Breast epithelium (tissue), 4 donors: Measurements from ENCODE around the gene TST. TPM values are rescaled to one million over a fixed set of nuclear protein-coding genes. Genes with fewer than 3 reads are reported as not detected.

ENCODE experiments used
- DNase-seq, 2 donors: peaks; one replicate each; pipeline ENCODE4 v3.0.0-alpha.2; 2019; ENCODE audit warnings: low spot score in 2 of 2
- H3K27ac ChIP-seq, 2 donors: fragments of 200-600 bp; sonication (generic) in 1 of 2; one replicate each; pipeline ENCODE4 v1.5.1; 2016 to 2019; ENCODE audit warnings: mild to moderate bottlenecking in 1 of 2
- H3K27me3 ChIP-seq, 2 donors: fragments of 200-600 bp; sonication (generic) in 1 of 2; one replicate each; pipeline versions ENCODE4 v1.5.1 to v1.6.0; 2017 to 2019; ENCODE audit warnings: control low read depth in 1 of 2, mild to moderate bottlenecking in 1 of 2
- H3K36me3 ChIP-seq: fragments of 200-600 bp; one replicate; pipeline ENCODE4 v1.5.1; 2019
- H3K4me1 ChIP-seq, 2 donors: fragments of 200-600 bp; sonication (generic); one replicate each; pipeline ENCODE4 v1.5.1; 2016 to 2019; ENCODE audit warnings: control low read depth in 1 of 2
- H3K4me3 ChIP-seq, 3 donors: fragments of 200-600 bp; sonication (generic); 1 replicate in 2 of 3; 2 replicates in 1 of 3; pipeline ENCODE4 v1.5.1; 2016 to 2019; ENCODE audit warnings: mild to moderate bottlenecking in 3 of 3, moderate library complexity in 2 of 3
- H3K9me3 ChIP-seq, 2 donors: fragments of 200-600 bp; sonication (generic) in 1 of 2; one replicate each; pipeline ENCODE4 v1.5.1; 2016 to 2019; ENCODE audit warnings: control low read depth in 1 of 2
- CTCF ChIP-seq, 3 donors: fragments of 450-650 bp; IDR thresholded peaks; one replicate each; pipeline ENCODE4 v1.5.1; 2016 to 2017; ENCODE audit warnings: antibody characterized with exemption in 3 of 3, mild to moderate bottlenecking in 3 of 3, moderate library complexity in 3 of 3
- POLR2A ChIP-seq: fragments of 450-650 bp; IDR thresholded peaks from one replicate; pipeline ENCODE4 v1.6.1; 2016; ENCODE audit warnings: antibody characterized with exemption, mild to moderate bottlenecking, moderate library complexity
- POLR2AphosphoS5 ChIP-seq, 3 donors: sonication (generic); formaldehyde crosslinking; IDR thresholded peaks; one replicate each; pipeline ENCODE4 v1.6.1; 2017; ENCODE audit warnings: antibody characterized with exemption in 3 of 3
- intact Hi-C: fragments of 100-400 bp; cut with DNase I; formaldehyde crosslinking; loops from one replicate; pipeline ENCODE4 v1.15.1; 2023; ENCODE audit warnings: low total_unique reads
- total RNA-seq, 3 donors: library from RNA; depleted of rRNA; stranded (reverse); fragments of >200 nt; gene quantifications; one replicate each; pipeline ENCODE4 v1.1.0, GENCODE V29; 2016

The TST gene
- total RNA-seq, 3 donors from 2014 or later, result 51.1 to 68.0 (median 60.2) TPM

GRCh38 chr22:36968249-36968964 lies 50.8 kb downstream of the TST start:
- intact Hi-C loops, result no loop called here
- H3K9me3 ChIP-seq, result no peaks in the 10 kb centered on the region

GRCh38 chr22:36966851-36967540 lies 52.3 kb downstream of the TST start:
- intact Hi-C loops, result no loop called here
- H3K9me3 ChIP-seq, result no peaks in the 10 kb centered on the region
- no peaks in the 10 kb centered on the region for H3K27me3 ChIP-seq
- DNase-seq, result no peak
- no peaks in the 10 kb centered on the region for H3K4me1 ChIP-seq
- no peak overlapping the region for H3K4me3 ChIP-seq
- H3K36me3 ChIP-seq, result no peaks in the 10 kb centered on the region
- TF ChIP-seq POLR2AphosphoS5 (IDR thresholded peaks at IDR 0.05) (no peak), POLR2A (no peak), CTCF (IDR thresholded peaks at IDR 0.05) (no peak)
- H3K27ac ChIP-seq, result no peak overlapping the region

More at GRCh38 chr22:36968249-36968964, 50.8 kb downstream of the TST start:
- Histone ChIP-seq H3K4me3 (no peak overlapping the region), H3K4me1 (no peaks in the 10 kb centered on the region), H3K36me3 (no peaks in the 10 kb centered on the region), H3K27me3 (no peaks in the 10 kb centered on the region), H3K27ac (no peak overlapping the region)
- TF ChIP-seq POLR2A (no peak), POLR2AphosphoS5 (IDR thresholded peaks at IDR 0.05) (no peak), CTCF (IDR thresholded peaks at IDR 0.05) (no peak)
- no peak for DNase-seq

- Histone ChIP-seq H3K27me3 (no peaks in the 10 kb centered on the region), H3K27ac (no peak overlapping the region), H3K36me3 (no peaks in the 10 kb centered on the region), H3K4me1 (no peaks in the 10 kb centered on the region), H3K4me3 (no peak overlapping the region), H3K9me3 (no peaks in the 10 kb centered on the region)
- DNase-seq, result no peak
- intact Hi-C loops, result no loop called here
- TF ChIP-seq POLR2A (no peak), POLR2AphosphoS5 (IDR thresholded peaks at IDR 0.05) (no peak), CTCF (IDR thresholded peaks at IDR 0.05) (no peak)
These were observed 53.6 kb downstream of the TST start for GRCh38 chr22:36965696-36966095.

- TF ChIP-seq CTCF (IDR thresholded peaks at IDR 0.05) (no peak), POLR2A (no peak), POLR2AphosphoS5 (IDR thresholded peaks at IDR 0.05) (no peak)
- no peak for DNase-seq
- Histone ChIP-seq H3K9me3 (no peaks in the 10 kb centered on the region), H3K36me3 (no peaks in the 10 kb centered on the region), H3K27ac (no peak overlapping the region), H3K4me1 (no peaks in the 10 kb centered on the region), H3K4me3 (no peak overlapping the region), H3K27me3 (peaks cover 0 to 4% of the 10 kb centered on the region in 2 donors)
- intact Hi-C loops, result no loop called here
These were observed 55.1 kb downstream of the TST start for GRCh38 chr22:36964106-36964505.

- Histone ChIP-seq H3K9me3 (no peaks in the 10 kb centered on the region), H3K4me1 (no peaks in the 10 kb centered on the region), H3K27ac (no peak overlapping the region), H3K27me3 (peaks cover 0 to 5% of the 10 kb centered on the region in 2 donors), H3K4me3 (no peak overlapping the region), H3K36me3 (no peaks in the 10 kb centered on the region)
- no peak for TF ChIP-seq POLR2A
- no peak for TF ChIP-seq CTCF (IDR thresholded peaks at IDR 0.05)
- TF ChIP-seq POLR2AphosphoS5 (IDR thresholded peaks at IDR 0.05), result no peak
- no peak for DNase-seq
- intact Hi-C loops, result no loop called here
These were observed 55.9 kb downstream of the TST start for GRCh38 chr22:36963302-36963701.
